GM23248 (cell line): ENCODE data around the gene STIM1.

Experiments
- EZH2 ChIP-seq: fragments of 200-600 bp; sonication (generic); IDR thresholded peaks from 2 replicates; pipeline ENCODE4 v1.6.1; 2018; ENCODE audit warnings: antibody characterized with exemption, mild to moderate bottlenecking; ENCODE audit not compliant: insufficient read depth, poor library complexity, severe bottlenecking
- EZH2phosphoT487 ChIP-seq: fragments of 200-600 bp; sonication (generic); IDR thresholded peaks from 2 replicates; pipeline ENCODE4 v1.6.1; 2018; ENCODE audit warnings: antibody characterized with exemption, moderate library complexity, mild to moderate bottlenecking, low read depth; ENCODE audit not compliant: insufficient read depth

- TF ChIP-seq EZH2phosphoT487 (no peak), EZH2 (no peak)
Measured at GRCh38 chr11:3984896-3985295, 129.4 kb downstream of the STIM1 start.
